HuH-7.5 (cell line): ENCODE data around the gene PYGB.

ENCODE experiments used
- DNase-seq: peaks from one replicate; pipeline ENCODE4 v3.0.0; 2011; ENCODE audit warnings: low spot score

The PYGB gene

DNA sequence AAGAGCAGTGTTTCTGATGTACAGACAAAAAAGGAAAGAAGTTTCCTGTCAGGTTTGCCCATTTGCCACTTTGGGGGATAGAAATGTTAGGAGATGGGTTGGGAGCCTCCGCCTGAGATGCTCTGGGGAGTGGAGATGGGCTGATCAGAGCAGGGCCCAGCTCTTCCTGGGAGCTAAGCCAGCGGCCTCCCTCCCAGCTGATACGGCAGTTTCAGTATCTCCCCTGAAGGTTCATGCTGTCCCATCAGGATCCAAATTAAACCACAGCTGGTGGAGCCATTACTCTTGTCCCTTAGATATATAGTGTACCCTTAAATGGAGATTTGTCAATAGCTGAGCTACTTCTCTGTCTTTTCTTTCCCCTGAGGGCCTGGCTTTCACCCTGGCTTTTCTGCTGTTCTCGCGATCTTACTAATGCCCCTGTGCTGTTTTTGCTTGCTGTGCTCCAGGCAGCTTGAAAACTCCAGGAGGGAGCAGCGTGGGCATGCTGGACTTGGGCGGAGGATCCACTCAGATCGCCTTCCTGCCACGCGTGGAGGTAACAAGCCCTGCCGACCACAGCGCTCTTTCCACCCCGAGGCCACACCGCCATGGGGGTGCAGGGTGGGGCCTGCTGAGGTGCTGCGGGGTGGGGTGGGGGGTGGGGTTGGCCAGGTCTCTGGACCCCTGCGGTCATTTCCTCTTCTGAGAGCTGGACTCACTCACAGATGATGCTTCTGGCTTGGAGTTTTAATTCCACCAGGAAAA is 31.5 kb upstream of the PYGB start:
- no peak for DNase-seq

DNA sequence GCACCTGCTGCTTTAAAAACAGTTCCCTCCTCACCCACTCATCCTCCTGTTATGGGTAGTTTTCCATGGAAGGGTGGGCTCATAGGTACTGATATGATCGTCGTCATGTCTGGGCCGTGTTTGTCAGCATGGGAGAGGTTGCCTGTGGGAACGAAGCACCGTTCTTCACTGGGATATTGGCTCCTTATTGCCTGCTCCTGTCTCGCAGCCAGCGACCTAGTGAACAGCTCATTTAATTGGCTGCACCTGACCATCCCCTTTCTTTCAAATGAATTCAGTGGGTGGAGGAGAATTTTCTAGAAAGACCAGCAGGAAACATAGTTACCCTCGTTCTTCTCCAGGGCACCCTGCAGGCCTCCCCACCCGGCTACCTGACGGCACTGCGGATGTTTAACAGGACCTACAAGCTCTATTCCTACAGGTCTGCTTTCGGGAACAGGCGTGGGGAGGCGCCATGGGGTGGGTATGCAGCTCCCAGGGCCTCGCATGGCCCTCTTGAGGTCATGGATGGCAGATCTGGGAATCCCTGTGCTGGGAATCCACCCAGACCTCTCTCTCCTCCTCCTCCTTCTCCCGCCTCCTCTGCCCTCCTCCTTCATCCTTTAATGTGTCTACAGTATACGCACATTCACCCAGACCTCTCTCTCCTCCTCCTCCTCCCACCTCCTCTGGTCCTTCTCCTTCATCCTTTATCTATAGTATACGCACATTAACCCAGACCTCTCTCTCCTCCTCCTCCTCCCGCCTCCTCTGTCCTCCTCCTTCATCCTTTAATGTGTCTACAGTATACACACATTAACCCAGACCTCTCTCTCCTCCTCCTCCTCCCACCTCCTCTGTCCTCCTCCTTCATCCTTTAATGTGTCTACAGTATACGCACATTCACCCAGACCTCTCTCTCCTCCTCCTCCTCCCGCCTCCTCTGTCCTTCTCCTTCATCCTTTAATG is 30.4 kb upstream of the PYGB start:
- DNase-seq = no peak

GRCh38 chr20:25218109-25218486 is 29.8 kb upstream of the PYGB start:
- no peak for DNase-seq

GRCh38 chr20:25218492-25218891 is 29.4 kb upstream of the PYGB start:
- no peak for DNase-seq

- no peak for DNase-seq
Observed at GRCh38 chr20:25219365-25219764, 28.5 kb upstream of the PYGB start.

DNA sequence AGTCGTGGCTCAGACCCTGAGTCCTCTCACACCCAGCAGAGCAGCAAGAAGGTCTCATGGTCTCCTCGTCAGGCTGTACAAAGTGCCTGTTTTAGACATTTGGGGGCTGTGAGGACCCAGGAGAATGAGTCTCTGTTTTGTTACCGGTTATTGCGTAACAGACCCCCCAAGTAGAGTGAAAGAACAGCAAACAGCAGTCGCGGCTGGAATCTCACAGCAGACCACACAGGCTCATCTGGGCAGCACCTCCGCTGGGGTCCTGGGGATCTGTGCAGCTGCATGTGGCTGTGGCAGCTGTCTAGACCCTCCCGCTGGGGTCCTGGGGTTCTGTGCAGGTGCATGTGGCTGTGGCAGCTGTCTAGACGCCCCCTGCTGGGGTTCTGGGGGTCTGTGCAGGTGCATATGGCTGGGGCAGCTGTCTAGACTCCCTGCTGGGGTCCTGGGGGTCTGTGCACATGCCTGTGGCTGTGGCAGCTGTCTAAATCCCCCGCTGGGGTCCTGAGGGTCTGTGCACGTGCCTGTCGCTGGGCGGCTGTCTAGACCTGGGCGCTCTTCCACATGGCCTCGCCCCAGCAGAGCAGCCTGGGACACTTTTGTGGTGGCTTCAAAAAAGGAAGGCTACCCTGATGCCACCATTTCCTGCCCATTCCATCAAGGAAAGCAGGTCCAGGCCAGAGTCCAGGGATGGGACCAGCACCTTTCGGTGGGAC is 27.7 kb upstream of the PYGB start:
- DNase-seq = no peak

- no peak for DNase-seq
Observed at GRCh38 chr20:25220810-25221591, 26.9 kb upstream of the PYGB start.

GRCh38 chr20:25221592-25222460 is 26.1 kb upstream of the PYGB start:
- no peak for DNase-seq

DNA sequence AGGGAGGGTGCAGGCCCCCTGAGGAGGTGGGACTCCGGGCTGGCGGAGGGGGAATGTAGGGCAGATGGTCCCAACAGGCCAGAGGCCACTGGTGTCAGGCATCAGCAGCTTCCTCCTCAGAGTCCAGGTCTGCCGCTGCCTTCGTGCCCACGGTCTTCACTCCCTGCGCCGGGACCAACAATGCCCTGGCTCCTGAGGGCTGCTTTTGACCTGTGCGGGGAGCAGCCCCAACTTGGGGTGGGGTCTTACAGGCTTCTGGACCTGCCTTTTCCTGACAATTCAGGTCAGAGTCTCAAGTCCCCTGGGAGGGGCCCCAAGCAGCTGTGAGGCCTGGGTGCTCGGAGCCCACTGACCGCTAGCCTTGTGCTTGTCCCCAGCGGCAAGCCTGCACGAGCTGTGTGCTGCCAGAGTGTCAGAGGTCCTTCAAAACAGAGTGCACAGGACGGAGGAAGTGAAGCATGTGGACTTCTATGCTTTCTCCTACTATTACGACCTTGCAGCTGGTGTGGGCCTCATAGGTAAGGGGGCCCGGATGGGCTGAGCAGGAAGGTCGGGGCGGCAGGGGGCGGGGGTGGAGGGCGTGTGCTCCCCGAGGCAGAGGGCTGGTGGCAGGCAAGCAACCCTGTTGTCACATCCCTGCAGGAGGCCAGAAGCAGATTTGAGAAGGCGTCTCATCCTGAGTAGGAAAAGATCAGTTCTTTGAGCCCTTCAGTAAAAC is 25.3 kb upstream of the PYGB start:
- no peak for DNase-seq

DNA sequence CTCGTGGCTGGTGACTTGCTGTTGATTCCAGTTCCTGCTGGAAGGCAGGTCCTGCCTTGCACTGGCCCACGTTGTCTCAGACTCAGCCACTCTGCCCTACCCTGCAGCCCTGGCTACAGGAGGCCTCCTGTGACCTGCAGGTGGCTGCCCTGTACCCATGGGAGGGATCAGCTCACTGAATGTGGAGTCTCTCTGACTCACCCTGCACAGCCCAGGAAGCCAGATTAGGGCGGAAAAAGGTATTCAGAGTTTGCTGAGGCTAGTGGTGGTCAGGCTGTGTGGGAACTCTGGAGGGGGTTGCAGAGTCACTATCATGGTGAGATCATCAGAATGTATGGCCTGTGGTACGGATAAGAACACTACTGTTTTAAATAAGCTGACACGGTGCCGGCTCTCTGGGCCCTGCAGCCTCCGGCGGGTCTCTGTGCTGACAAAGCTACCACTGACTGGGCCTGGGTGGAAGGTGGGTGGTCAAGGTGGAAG is 24.7 kb upstream of the PYGB start:
- peak; percentile 92 for DNase-seq

- DNase-seq = no peak
Observed at GRCh38 chr20:25223765-25224720, 23.8 kb upstream of the PYGB start.

DNA sequence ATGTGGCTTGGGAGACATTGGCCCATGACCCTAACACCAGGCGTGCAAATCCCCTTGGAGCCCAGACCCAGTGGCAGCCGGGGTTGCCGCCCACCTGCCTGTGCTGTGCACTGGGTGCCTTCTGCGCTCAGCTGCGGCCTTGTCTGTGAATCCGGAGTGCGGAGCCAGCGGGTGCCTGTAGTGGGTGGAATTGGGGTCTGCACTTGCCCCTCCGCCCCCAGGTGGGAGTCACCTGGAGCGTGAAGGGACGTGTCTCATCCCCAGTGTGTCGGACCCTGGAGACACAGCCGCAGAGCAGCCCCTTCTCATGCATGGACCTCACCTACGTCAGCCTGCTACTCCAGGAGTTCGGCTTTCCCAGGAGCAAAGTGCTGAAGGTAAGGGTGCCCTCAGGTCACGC is 22.9 kb upstream of the PYGB start:
- no peak for DNase-seq

DNA sequence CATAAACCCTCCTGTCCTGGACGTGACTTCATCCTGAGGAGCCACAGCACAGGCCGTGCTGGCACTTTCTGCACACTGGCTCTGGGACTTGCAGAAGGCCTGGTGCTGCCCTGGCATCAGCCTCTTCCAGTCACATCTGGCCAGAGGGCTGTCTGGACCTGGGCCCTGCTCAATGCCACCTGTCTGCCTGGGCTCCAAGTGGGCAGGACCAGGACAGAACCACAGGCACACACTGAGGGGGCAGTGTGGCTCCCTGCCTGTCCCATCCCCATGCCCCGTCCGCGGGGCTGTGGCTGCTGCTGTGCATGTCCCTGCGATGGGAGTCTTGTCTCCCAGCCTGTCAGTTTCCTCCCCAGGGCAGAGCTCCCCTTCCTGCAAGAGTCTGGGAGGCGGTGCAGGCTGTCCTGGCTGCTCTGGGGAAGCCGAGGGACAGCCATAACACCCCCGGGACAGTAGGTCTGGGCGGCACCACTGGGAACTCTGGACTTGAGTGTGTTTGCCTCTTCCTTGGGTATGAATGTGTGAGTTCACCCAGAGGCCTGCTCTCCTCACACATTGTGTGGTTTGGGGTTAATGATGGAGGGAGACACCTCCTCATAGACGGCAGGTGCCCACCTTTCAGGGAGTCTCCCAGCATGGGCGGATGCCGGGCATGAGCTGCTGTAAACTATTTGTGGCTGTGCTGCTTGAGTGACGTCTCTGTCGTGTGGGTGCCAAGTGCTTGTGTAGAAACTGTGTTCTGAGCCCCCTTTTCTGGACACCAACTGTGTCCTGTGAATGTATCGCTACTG is 22.0 kb upstream of the PYGB start:
- DNase-seq = no peak

DNA sequence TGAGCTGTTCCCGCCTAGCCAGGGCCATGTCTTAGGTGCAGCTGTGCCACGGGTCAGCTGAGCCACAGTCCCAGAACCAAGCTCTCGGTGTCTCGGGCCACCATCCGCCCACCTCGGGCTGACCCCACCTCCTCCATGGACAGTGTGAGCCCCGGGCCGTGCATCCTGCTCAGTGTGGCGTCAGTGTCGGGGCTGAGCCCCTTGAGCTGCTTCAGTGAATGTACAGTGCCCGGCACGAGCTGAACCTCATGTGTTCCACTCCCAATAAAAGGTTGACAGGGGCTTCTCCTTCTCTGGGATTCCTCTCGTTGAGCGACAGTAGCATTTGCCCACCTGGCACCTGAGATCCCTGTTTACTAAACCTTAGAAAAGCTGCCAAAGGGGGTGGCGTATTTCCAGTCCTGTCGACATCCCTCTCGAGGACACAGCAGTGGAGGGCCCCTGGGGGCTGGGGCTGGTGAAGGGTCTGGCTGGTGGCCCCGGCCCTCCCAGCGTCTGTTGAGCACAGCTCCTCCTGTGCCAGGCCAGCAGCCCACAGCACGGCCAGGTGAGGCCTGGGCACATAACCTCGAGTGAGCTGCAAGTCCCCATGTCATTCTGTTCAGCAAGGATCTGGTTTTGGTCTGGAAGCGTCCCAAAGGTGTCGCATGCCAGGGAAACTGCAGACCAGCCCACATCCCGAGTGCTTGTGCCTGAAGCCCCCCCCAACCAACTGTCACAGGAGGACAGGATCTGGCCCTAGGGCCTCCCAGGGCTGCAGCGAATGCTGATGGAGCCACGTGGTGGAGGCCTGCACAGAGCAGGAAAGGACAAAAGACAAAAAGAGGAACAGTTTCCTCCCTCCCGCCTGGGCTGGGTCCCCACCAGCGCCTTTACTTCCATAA is 21.2 kb upstream of the PYGB start:
- no peak for DNase-seq

- DNase-seq = peak; percentile 68
Observed at GRCh38 chr20:25227317-25227831, 20.5 kb upstream of the PYGB start.

GRCh38 chr20:25229486-25230165 is 18.3 kb upstream of the PYGB start:
- no peak for DNase-seq
